ENCODE data around the gene TBK1.
"Not testable (repeated sequence)": the region's sequence is repeated elsewhere in the genome, so short reads cannot be mapped to it uniquely, and the experiment has no call there.

TBK1 gene

GRCh38 chr12:64534672-64535199 is 82.8 kb downstream of the TBK1 start:
- TF ChIP-seq, protein P1, sequence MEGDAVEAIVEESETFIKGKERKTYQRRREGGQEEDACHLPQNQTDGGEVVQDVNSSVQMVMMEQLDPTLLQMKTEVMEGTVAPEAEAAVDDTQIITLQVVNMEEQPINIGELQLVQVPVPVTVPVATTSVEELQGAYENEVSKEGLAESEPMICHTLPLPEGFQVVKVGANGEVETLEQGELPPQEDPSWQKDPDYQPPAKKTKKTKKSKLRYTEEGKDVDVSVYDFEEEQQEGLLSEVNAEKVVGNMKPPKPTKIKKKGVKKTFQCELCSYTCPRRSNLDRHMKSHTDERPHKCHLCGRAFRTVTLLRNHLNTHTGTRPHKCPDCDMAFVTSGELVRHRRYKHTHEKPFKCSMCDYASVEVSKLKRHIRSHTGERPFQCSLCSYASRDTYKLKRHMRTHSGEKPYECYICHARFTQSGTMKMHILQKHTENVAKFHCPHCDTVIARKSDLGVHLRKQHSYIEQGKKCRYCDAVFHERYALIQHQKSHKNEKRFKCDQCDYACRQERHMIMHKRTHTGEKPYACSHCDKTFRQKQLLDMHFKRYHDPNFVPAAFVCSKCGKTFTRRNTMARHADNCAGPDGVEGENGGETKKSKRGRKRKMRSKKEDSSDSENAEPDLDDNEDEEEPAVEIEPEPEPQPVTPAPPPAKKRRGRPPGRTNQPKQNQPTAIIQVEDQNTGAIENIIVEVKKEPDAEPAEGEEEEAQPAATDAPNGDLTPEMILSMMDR (IDR thresholded peaks at IDR 0.05; ENCODE audit: insufficient read depth, low read depth, low read length, missing control alignments) = no peak
- H3K4me3 ChIP-seq (ENCODE audit: low read length) = no peak overlapping the region
- no peak for DNase-seq (ENCODE audit: low read depth)

- H3K4me3 ChIP-seq (ENCODE audit: low read length) = no peak overlapping the region
- TF ChIP-seq, protein P1 (IDR thresholded peaks at IDR 0.05; ENCODE audit: insufficient read depth, low read depth, low read length, missing control alignments) = no peak
- no peak for DNase-seq (ENCODE audit: low read depth)
These were observed 86.2 kb downstream of the TBK1 start for GRCh38 chr12:64538121-64538520.

DNA sequence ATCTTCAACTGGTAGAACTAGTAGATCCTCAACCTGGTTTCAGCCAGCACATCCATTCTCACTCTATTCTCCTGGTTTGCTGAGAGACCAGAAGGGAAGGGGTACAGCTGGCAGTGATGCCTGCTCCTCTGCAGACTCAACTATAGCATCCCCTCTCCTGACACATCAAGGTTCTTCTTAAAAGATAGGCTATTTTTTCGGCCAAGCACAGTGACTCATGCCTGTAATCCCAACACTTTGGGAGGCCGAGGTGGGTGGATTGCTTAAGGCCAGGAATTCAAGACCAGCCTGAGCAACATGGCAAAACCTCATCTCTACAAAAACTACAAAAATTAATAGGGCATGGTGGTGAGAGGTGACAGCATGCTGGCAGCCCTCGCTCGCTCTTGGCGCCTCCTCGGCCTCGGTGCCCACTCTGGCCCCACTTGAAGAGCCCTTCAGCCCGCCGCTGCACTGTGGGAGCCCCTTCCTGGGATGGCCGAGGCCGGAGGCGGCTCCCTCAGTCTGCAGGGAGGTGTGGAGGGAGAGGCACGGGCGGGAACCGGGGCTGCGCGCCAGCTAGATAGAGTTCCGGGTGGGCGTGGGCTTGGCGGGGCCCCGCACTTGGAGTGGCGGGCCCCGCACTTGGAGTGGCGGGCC is 90.6 kb downstream of the TBK1 start:
- peak; percentile 38 for DNase-seq (ENCODE audit: low read depth)

GRCh38 chr12:64544371-64545080 is 92.6 kb downstream of the TBK1 start:
- TF ChIP-seq, protein P1 (IDR thresholded peaks at IDR 0.05; ENCODE audit: insufficient read depth, low read depth, low read length, missing control alignments) = no peak
- H3K4me3 ChIP-seq (ENCODE audit: low read length) = no peak overlapping the region
- DNase-seq (ENCODE audit: low read depth) = no peak

More for the DNA sequence above, 90.6 kb downstream of the TBK1 start:
- not testable (repeated sequence) for H3K4me3 ChIP-seq (ENCODE audit: low read length)

GRCh38 chr12:64545081-64545382 is 93.1 kb downstream of the TBK1 start:
- H3K4me3 ChIP-seq (ENCODE audit: low read length) = no peak overlapping the region
- DNase-seq (ENCODE audit: low read depth) = no peak
- TF ChIP-seq, protein P1 (IDR thresholded peaks at IDR 0.05; ENCODE audit: insufficient read depth, low read depth, low read length, missing control alignments) = no peak

DNA sequence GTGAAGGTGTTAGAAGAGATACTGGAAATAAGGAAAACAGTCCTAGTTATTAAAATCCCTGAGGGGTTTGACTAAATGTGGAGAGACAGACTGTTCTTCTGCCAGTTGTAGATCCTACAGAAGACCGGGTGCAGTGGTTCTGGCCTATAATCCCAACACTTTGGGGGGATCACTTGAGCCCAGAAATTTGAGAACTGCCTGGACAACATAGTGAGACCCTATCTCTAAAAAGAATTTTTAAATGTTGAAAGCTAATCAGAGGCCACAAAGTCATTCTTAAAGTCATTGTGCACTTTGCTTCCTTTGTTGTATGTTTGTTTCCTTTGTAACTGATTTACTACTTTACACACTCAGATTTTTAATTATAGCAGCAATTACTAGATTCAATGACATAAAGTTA is 97.2 kb downstream of the TBK1 start:
- no peak for DNase-seq (ENCODE audit: low read depth)
- no peak overlapping the region for H3K4me3 ChIP-seq (ENCODE audit: low read length)
- TF ChIP-seq, protein P1 (IDR thresholded peaks at IDR 0.05; ENCODE audit: insufficient read depth, low read depth, low read length, missing control alignments) = no peak

DNA sequence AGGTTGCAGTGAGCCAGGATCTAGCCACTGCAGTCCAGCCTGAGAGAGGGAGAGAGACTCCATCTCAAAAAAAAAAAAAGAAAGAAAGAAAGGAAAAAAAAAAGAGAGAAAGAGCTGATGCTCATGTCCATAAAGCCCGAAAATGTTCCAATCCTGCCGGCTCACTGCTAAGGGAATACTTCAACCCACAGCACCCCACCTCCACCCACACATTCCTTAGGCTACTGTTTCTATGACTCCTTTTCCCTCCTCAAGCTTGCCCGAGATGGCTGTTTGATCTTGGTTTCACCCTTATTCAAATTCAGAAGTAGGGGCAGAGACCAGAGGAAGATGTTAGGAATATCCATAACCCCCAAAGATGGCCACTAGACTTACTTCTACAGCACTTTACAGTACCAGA is 98.8 kb downstream of the TBK1 start:
- no peak for DNase-seq (ENCODE audit: low read depth)
- TF ChIP-seq, protein P1 (IDR thresholded peaks at IDR 0.05; ENCODE audit: insufficient read depth, low read depth, low read length, missing control alignments) = no peak
- no peak overlapping the region for H3K4me3 ChIP-seq (ENCODE audit: low read length)

Measured in epithelial cell of esophagus (primary cell).